Aorta (tissue), 5 donors: ENCODE results near the gene HCFC1. TPM values are rescaled to one million over a fixed set of nuclear protein-coding genes. Genes with fewer than 3 reads are reported as not detected.
A peak's percentile ranks its signal among the peaks of the same experiment; 100 is the strongest.

Experiments used
- ATAC-seq: fragments of 200-7000 bp; cut with Tn5 transposase; one replicate; pipeline ENCODE4 v1.9.1; 2022; ENCODE audit warnings: moderate library complexity; ENCODE audit not compliant: low FRiP score
- DNase-seq, 2 donors: peaks; one replicate each; pipeline ENCODE4 v3.0.0-alpha.2; 2020
- H3K27ac ChIP-seq, 2 donors: one replicate each; pipeline ENCODE4 v1.5.1; 2013; ENCODE audit warnings: low read length in 2 of 2, mild to moderate bottlenecking in 2 of 2, moderate library complexity in 2 of 2, control low read depth in 1 of 2, inconsistent platforms in 1 of 2, low read depth in 1 of 2
- H3K27me3 ChIP-seq, 2 donors: one replicate each; pipeline ENCODE4 v1.6.1; 2013; ENCODE audit warnings: control low read depth in 1 of 2, low read length in 1 of 2, mild to moderate bottlenecking in 1 of 2, moderate library complexity in 1 of 2; ENCODE audit not compliant: insufficient read depth in 2 of 2, control insufficient read depth in 1 of 2
- H3K36me3 ChIP-seq, 2 donors: one replicate each; pipeline ENCODE4 v1.6.1; 2013; ENCODE audit warnings: control low read depth in 1 of 2, low read length in 1 of 2, mild to moderate bottlenecking in 1 of 2; ENCODE audit not compliant: insufficient read depth in 2 of 2, control insufficient read depth in 1 of 2
- H3K4me1 ChIP-seq, 2 donors: one replicate each; pipeline ENCODE4 v1.6.1; 2013; ENCODE audit warnings: low read length in 2 of 2, control low read depth in 1 of 2, mild to moderate bottlenecking in 1 of 2, moderate library complexity in 1 of 2; ENCODE audit not compliant: insufficient read depth in 2 of 2, control insufficient read depth in 1 of 2
- H3K4me3 ChIP-seq, 2 donors: one replicate each; pipeline ENCODE4 v1.5.1; 2013; ENCODE audit warnings: low read length in 2 of 2, control low read depth in 1 of 2, mild to moderate bottlenecking in 1 of 2
- H3K9me3 ChIP-seq: one replicate; pipeline ENCODE4 v1.6.1; 2013; ENCODE audit warnings: mild to moderate bottlenecking, low read length; ENCODE audit not compliant: control insufficient read depth
- WGBS, 2 donors: extraction: QIAGEN DNeasy Blood & Tissue Kit; methylation state at CpG; one replicate each; pipeline ENCODE4 v1.1.7; 2013; 5-methylcytosine and 5-hydroxymethylcytosine counted together
- intact Hi-C, 2 donors: fragments of 100-400 bp; cut with DNase I; formaldehyde crosslinking; loops; one replicate each; pipeline versions ENCODE4 v1.14.2 to v1.15.0; 2022
- polyA plus RNA-seq, 2 donors: library from polyadenylated mRNA; stranded (reverse); fragments of 200-250 nt; gene quantifications; one replicate each; pipeline ENCODE4 v1.2.3, GENCODE V29; 2013
- total RNA-seq, 2 donors: library from RNA; stranded (reverse); fragmentation: NEBNext Ultra II Directional; extraction: Animal tissue kit (Norgen Biotek cat#: 25700); gene quantifications; one replicate each; pipeline ENCODE4 v1.2.1, GENCODE V29; 2021
- donor health status: healthy with polysubstance abuse.
- donor health status: Bipolar disorder and iron deficiency.
- donor health status: DM: no; HTN: no; CAD: no.
- donor health status: DM: no; HTN: no; CAD: no.
- donor health status: DM: yes; HTN: yes; CAD: no.

Gene HCFC1
- total and polyA plus RNA-seq, 4 donors, result 6.5 to 41.8 (median 30.9) TPM

GRCh38 chrX:153911798-153912197, 59.8 kb downstream of the HCFC1 start:
- intact Hi-C loops, result no loop called here
- DNase-seq, result no peak
- no peak overlapping the region for H3K27ac ChIP-seq
- no peak overlapping the region for H3K4me3 ChIP-seq
- ATAC-seq, result no peak
- H3K27me3 ChIP-seq, result no peaks in the 10 kb centered on the region
- no peaks in the 10 kb centered on the region for H3K4me1 ChIP-seq
- no peaks in the 10 kb centered on the region for H3K9me3 ChIP-seq
- WGBS, 2 donors, result 85 to 90% methylated on average over 6 of the region's 6 CpGs
- H3K36me3 ChIP-seq, result no peaks in the 10 kb centered on the region

GRCh38 chrX:153910446-153910845, 61.2 kb downstream of the HCFC1 start:
- Histone ChIP-seq H3K4me3 (no peak overlapping the region), H3K27ac (no peak overlapping the region), H3K9me3 (no peaks in the 10 kb centered on the region), H3K4me1 (no peaks in the 10 kb centered on the region), H3K27me3 (no peaks in the 10 kb centered on the region), H3K36me3 (no peaks in the 10 kb centered on the region)
- intact Hi-C loops, result no loop called here
- 92 to 94% methylated on average over 22 of the region's 22 CpGs for WGBS, 2 donors
- ATAC-seq (no peak), DNase-seq (no peak)

GRCh38 chrX:153909980-153910360, 61.6 kb downstream of the HCFC1 start:
- 94% methylated on average over 25 of the region's 25 CpGs for WGBS, 2 donors
- Histone ChIP-seq H3K27me3 (no peaks in the 10 kb centered on the region), H3K9me3 (no peaks in the 10 kb centered on the region), H3K4me3 (no peak overlapping the region), H3K4me1 (no peaks in the 10 kb centered on the region), H3K27ac (no peak overlapping the region), H3K36me3 (no peaks in the 10 kb centered on the region)
- intact Hi-C loops, result no loop called here
- DNase-seq (no peak), ATAC-seq (no peak)

GRCh38 chrX:153909024-153909979, 62.3 kb downstream of the HCFC1 start:
- Histone ChIP-seq H3K27me3 (no peaks in the 10 kb centered on the region), H3K9me3 (no peaks in the 10 kb centered on the region), H3K27ac (no peak overlapping the region), H3K36me3 (no peaks in the 10 kb centered on the region), H3K4me3 (no peak overlapping the region), H3K4me1 (no peaks in the 10 kb centered on the region)
- WGBS, 2 donors, result 74 to 77% methylated on average over 36 to 37 of the region's 37 CpGs
- peak in 1 of 2 donors; percentile 38 for DNase-seq
- intact Hi-C loops, result no loop called here
- no peak for ATAC-seq

DNA sequence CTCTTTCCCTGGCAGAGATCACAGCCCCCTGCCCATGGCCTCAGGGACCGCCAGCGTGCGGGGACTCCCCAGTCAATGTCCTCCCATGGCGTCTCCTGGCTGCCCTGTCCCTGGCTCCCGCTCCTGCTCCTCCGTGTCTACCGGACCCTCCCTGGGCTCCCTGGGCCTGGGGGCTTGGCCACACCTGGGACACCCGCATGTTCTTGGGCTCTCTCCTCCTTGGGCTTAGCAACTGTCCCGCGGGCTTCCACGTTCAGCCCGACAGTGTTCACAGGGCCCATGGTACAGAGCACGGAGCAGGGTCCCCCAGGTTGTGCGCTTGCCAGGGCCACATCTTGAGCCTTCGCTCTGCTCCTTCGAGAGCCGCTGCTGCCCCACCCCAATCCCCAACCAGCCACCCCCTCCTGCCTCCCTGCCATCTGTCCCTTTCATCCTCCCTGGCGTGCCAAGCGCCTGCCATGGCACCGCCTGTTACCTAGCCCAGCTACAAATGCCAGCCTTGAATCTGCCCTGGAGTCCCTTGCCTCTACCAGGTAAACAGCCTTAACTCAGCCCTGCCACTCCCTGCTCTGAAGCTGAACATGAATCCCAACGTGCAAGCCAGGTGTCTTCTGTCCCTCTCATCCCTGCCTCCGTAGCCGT, 63.3 kb downstream of the HCFC1 start:
- no peaks in the 10 kb centered on the region for H3K9me3 ChIP-seq
- peak in 1 of 2 donors; percentile 42 for DNase-seq
- WGBS, 2 donors, result 88 to 92% methylated on average over 23 of the region's 23 CpGs
- no peak overlapping the region for H3K27ac ChIP-seq
- ATAC-seq, result no peak
- H3K4me1 ChIP-seq, result no peaks in the 10 kb centered on the region
- no peak overlapping the region for H3K4me3 ChIP-seq
- intact Hi-C loops, result no loop called here
- no peaks in the 10 kb centered on the region for H3K27me3 ChIP-seq
- H3K36me3 ChIP-seq, result no peaks in the 10 kb centered on the region

- DNase-seq, result peak in 1 of 2 donors; percentile 34
- intact Hi-C loops, result no loop called here
- no peak overlapping the region for H3K27ac ChIP-seq
- H3K4me3 ChIP-seq, result no peak overlapping the region
- H3K4me1 ChIP-seq, result no peaks in the 10 kb centered on the region
- no peaks in the 10 kb centered on the region for H3K27me3 ChIP-seq
- WGBS, 2 donors, result 84 to 85% methylated on average over 12 of the region's 12 CpGs
- no peaks in the 10 kb centered on the region for H3K9me3 ChIP-seq
- no peaks in the 10 kb centered on the region for H3K36me3 ChIP-seq
- ATAC-seq, result no peak
Measured at GRCh38 chrX:153907456-153907855, 64.2 kb downstream of the HCFC1 start.

DNA sequence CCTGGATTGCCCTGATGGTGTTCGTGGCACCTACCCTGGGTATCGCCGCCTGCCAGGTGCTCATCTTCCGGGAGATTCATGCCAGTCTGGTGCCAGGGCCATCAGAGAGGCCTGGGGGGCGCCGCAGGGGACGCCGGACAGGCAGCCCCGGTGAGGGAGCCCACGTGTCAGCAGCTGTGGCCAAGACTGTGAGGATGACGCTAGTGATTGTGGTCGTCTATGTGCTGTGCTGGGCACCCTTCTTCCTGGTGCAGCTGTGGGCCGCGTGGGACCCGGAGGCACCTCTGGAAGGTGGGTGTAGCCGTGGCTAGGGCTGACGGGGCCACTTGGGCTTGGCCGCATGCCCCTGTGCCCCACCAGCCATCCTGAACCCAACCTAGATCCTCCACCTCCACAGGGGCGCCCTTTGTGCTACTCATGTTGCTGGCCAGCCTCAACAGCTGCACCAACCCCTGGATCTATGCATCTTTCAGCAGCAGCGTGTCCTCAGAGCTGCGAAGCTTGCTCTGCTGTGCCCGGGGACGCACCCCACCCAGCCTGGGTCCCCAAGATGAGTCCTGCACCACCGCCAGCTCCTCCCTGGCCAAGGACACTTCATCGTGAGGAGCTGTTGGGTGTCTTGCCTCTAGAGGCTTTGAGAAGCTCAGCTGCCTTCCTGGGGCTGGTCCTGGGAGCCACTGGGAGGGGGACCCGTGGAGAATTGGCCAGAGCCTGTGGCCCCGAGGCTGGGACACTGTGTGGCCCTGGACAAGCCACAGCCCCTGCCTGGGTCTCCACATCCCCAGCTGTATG, 65.3 kb downstream of the HCFC1 start:
- H3K36me3 ChIP-seq, result no peaks in the 10 kb centered on the region
- intact Hi-C loops, result no loop called here
- no peak for ATAC-seq
- no peaks in the 10 kb centered on the region for H3K27me3 ChIP-seq
- 83 to 88% methylated on average over 24 to 27 of the region's 27 CpGs for WGBS, 2 donors
- no peaks in the 10 kb centered on the region for H3K9me3 ChIP-seq
- no peak overlapping the region for H3K4me3 ChIP-seq
- no peak overlapping the region for H3K27ac ChIP-seq
- H3K4me1 ChIP-seq, result no peaks in the 10 kb centered on the region
- DNase-seq, result no peak

- DNase-seq (no peak), ATAC-seq (no peak)
- intact Hi-C loops, result no loop called here
- Histone ChIP-seq H3K27me3 (no peaks in the 10 kb centered on the region), H3K27ac (no peak overlapping the region), H3K4me3 (no peak overlapping the region), H3K36me3 (no peaks in the 10 kb centered on the region), H3K4me1 (no peaks in the 10 kb centered on the region), H3K9me3 (no peaks in the 10 kb centered on the region)
- 90 to 94% methylated on average over 32 of the region's 32 CpGs for WGBS, 2 donors
Measured at GRCh38 chrX:153905481-153906095, 66.0 kb downstream of the HCFC1 start.
